Neural progenitor cell (in vitro differentiated cells): ENCODE measurements around the gene CLSTN2. TPM values are rescaled to one million over a fixed set of nuclear protein-coding genes. Genes with fewer than 3 reads are reported as not detected.

Experiments
- DNase-seq: peaks from one replicate; pipeline ENCODE4 v3.0.0-alpha.2; 2016; ENCODE audit warnings: low spot score
- H2AFZ ChIP-seq: fragments of 200-600 bp; sonication (generic); replicated peaks from 2 replicates; pipeline ENCODE4 v1.6.1; 2016; ENCODE audit warnings: antibody characterized with exemption
- H3F3A ChIP-seq: fragments of 200-600 bp; sonication (generic); 2 replicates; pipeline ENCODE4 v1.6.1; 2016; ENCODE audit warnings: antibody characterized with exemption, low read depth
- H3K27ac ChIP-seq: fragments of 200-600 bp; sonication (generic); 2 replicates; pipeline ENCODE4 v1.5.1; 2016; ENCODE audit warnings: mild to moderate bottlenecking
- H3K27me3 ChIP-seq: fragments of 200-600 bp; sonication (generic); 2 replicates; pipeline ENCODE4 v1.6.1; 2016; ENCODE audit warnings: mild to moderate bottlenecking, moderate library complexity
- H3K36me3 ChIP-seq: fragments of 200-600 bp; sonication (generic); 2 replicates; pipeline ENCODE4 v1.5.1; 2016
- H3K4me1 ChIP-seq: fragments of 200-600 bp; sonication (generic); 2 replicates; pipeline ENCODE4 v1.6.1; 2016; ENCODE audit warnings: mixed run types
- H3K4me2 ChIP-seq: fragments of 200-600 bp; sonication (generic); 2 replicates; pipeline ENCODE4 v1.6.1; 2016
- H3K4me3 ChIP-seq: fragments of 200-600 bp; sonication (generic); 2 replicates; pipeline ENCODE4 v1.5.1; 2016
- H3K79me2 ChIP-seq: fragments of 200-600 bp; sonication (generic); 2 replicates; pipeline ENCODE4 v1.6.1; 2016; ENCODE audit warnings: low read depth
- H3K9ac ChIP-seq: fragments of 200-600 bp; sonication (generic); 2 replicates; pipeline ENCODE4 v1.6.1; 2016
- H3K9me3 ChIP-seq: fragments of 200-600 bp; sonication (generic); 2 replicates; pipeline ENCODE4 v1.5.1; 2016; ENCODE audit warnings: low read depth
- H4K20me1 ChIP-seq: fragments of 200-600 bp; sonication (generic); 2 replicates; pipeline ENCODE4 v1.6.1; 2016; ENCODE audit warnings: low read depth
- H3K27ac Mint-ChIP-seq: 3 replicates; pipeline ENCODE4 v1.8.0; 2021; ENCODE audit warnings: mixed read lengths
- H3K27me3 Mint-ChIP-seq: 2 replicates; pipeline ENCODE4 v1.8.0; 2022; ENCODE audit warnings: low read depth, mild to moderate bottlenecking, inconsistent platforms, moderate library complexity, mixed read lengths; ENCODE audit not compliant: insufficient read depth
- H3K36me3 Mint-ChIP-seq: 3 replicates; pipeline ENCODE4 v1.8.0; 2021; ENCODE audit warnings: mixed read lengths
- H3K4me1 Mint-ChIP-seq: 3 replicates; pipeline ENCODE4 v1.8.0; 2021; ENCODE audit warnings: mixed read lengths
- H3K4me3 Mint-ChIP-seq: 3 replicates; pipeline ENCODE4 v1.8.0; 2021; ENCODE audit warnings: mild to moderate bottlenecking, moderate library complexity, mixed read lengths
- H3K9me3 Mint-ChIP-seq: 3 replicates; pipeline ENCODE4 v1.8.0; 2020; ENCODE audit warnings: mixed read lengths
- EZH2 ChIP-seq: fragments of 200-600 bp; sonication (generic); IDR thresholded peaks from 2 replicates; pipeline ENCODE4 v1.6.1; 2017; ENCODE audit warnings: antibody characterized with exemption, mild to moderate bottlenecking, moderate library complexity
- EZH2phosphoT487 ChIP-seq: fragments of 200-600 bp; sonication (generic); IDR thresholded peaks from 2 replicates; pipeline ENCODE4 v1.6.1; 2017; ENCODE audit warnings: antibody characterized with exemption
- total RNA-seq: library from RNA; depleted of rRNA; stranded (reverse); fragments of >200 nt; gene quantifications from 2 replicates; pipeline ENCODE4 v1.2.3, GENCODE V29; 2015; ENCODE audit warnings: low replicate concordance
- TF ChIP-seq, protein P1 (sequence below): fragments of 200-600 bp; sonication (generic); IDR thresholded peaks from 2 replicates; pipeline ENCODE4 v1.5.1; 2017; ENCODE audit warnings: antibody characterized with exemption, mild to moderate bottlenecking

Gene CLSTN2
- total RNA-seq, 1 donor from 2014 or later: 0.22 TPM

DNA sequence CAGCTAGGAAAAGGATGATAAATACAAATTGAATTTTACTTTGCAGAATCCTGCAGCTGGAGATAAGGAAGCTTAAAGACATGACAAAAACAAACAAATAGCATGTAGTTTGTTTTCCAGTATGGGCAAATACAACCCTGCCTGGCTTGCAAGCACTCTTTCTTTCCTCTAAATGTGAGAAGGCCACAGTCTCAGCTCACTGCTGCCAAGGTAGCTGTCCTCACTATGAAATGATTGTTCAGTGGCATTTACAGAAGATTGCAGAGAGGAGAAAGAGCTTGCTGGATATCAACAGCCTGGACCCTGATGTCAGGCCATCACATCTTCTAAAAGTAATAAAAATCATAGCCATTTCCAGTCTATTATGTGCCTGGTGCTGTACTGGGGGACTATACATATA, 262.0 kb downstream of the CLSTN2 start:
- Histone ChIP-seq H3K4me1 (no peaks in the 10 kb centered on the region), H2AFZ (no peak overlapping the region), H3K79me2 (no peaks in the 10 kb centered on the region), H3K27me3 (peaks cover 18% of the 10 kb centered on the region), H3K9me3 (no peaks in the 10 kb centered on the region), H3F3A (no peaks in the 10 kb centered on the region), H4K20me1 (no peaks in the 10 kb centered on the region), H3K9ac (no peak overlapping the region), H3K27ac (no peak overlapping the region), H3K4me2 (no peak overlapping the region), H3K4me3 (no peak overlapping the region), H3K36me3 (no peaks in the 10 kb centered on the region)
- TF ChIP-seq, protein P1, sequence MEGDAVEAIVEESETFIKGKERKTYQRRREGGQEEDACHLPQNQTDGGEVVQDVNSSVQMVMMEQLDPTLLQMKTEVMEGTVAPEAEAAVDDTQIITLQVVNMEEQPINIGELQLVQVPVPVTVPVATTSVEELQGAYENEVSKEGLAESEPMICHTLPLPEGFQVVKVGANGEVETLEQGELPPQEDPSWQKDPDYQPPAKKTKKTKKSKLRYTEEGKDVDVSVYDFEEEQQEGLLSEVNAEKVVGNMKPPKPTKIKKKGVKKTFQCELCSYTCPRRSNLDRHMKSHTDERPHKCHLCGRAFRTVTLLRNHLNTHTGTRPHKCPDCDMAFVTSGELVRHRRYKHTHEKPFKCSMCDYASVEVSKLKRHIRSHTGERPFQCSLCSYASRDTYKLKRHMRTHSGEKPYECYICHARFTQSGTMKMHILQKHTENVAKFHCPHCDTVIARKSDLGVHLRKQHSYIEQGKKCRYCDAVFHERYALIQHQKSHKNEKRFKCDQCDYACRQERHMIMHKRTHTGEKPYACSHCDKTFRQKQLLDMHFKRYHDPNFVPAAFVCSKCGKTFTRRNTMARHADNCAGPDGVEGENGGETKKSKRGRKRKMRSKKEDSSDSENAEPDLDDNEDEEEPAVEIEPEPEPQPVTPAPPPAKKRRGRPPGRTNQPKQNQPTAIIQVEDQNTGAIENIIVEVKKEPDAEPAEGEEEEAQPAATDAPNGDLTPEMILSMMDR: no peak
- TF ChIP-seq EZH2: no peak
- no peak for TF ChIP-seq EZH2phosphoT487
- H3K4me1 Mint-ChIP-seq: no peaks in the 10 kb centered on the region
- H3K27ac Mint-ChIP-seq: no peak overlapping the region
- no peaks in the 10 kb centered on the region for H3K36me3 Mint-ChIP-seq
- H3K27me3 Mint-ChIP-seq: no peaks in the 10 kb centered on the region
- peaks cover 13% of the 10 kb centered on the region for H3K9me3 Mint-ChIP-seq
- no peak for DNase-seq
- no peak overlapping the region for H3K4me3 Mint-ChIP-seq

DNA sequence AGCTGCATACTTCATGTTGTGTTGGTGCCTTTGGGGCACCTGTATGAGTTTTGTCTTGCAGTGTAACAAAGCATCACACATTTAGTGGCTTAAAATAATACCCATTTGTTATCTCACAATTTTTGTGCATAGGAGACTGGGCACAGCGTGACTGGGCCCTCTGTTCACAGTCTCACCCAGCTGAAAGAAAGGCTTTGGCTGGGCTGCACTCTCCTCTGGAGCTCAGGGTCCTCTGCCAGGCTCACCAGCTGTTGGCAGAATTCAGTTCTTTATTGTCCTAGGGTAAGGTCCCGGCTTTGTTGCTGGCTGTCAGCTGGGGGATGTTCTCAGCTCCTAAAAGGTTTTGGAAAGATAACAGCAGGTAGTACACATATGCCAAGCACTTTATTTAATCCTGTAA, 263.3 kb downstream of the CLSTN2 start:
- H3K27ac Mint-ChIP-seq: no peak overlapping the region
- Histone ChIP-seq H3K79me2 (no peaks in the 10 kb centered on the region), H3F3A (no peaks in the 10 kb centered on the region), H3K9me3 (no peaks in the 10 kb centered on the region), H3K4me2 (no peak overlapping the region), H2AFZ (no peak overlapping the region), H4K20me1 (no peaks in the 10 kb centered on the region), H3K4me3 (no peak overlapping the region), H3K9ac (no peak overlapping the region), H3K36me3 (no peaks in the 10 kb centered on the region), H3K27me3 (peaks cover 31% of the 10 kb centered on the region), H3K27ac (no peak overlapping the region), H3K4me1 (no peaks in the 10 kb centered on the region)
- no peaks in the 10 kb centered on the region for H3K36me3 Mint-ChIP-seq
- peaks cover 10% of the 10 kb centered on the region for H3K9me3 Mint-ChIP-seq
- H3K27me3 Mint-ChIP-seq: no peaks in the 10 kb centered on the region
- peaks cover 4% of the 10 kb centered on the region for H3K4me1 Mint-ChIP-seq
- no peak overlapping the region for H3K4me3 Mint-ChIP-seq
- TF ChIP-seq EZH2: no peak
- TF ChIP-seq EZH2phosphoT487: no peak
- TF ChIP-seq, protein P1: no peak
- no peak for DNase-seq

DNA sequence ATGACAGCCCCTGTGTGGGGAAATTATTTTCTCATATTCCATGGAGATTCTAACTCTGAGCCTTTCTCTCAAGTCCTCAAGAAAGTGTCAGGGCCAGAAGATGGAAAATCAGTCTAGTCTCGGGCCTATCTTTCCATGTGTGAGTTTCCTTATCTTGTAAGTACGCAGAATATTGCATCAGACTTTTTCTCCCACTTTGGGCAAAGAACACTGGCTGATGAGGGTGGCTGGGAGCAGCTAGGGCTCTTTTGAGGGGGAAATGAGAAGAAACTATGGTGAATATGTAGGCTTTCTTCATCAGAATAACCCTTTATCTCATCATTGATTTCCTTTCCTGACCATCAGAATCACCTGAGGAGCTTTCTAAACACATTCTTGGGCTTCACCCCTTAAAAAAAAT, 264.0 kb downstream of the CLSTN2 start:
- H3K4me1 Mint-ChIP-seq: peaks cover 10% of the 10 kb centered on the region
- peaks cover 3% of the 10 kb centered on the region for H3K27me3 Mint-ChIP-seq
- no peaks in the 10 kb centered on the region for H3K36me3 ChIP-seq
- H3K27me3 ChIP-seq: peaks cover 39% of the 10 kb centered on the region
- H3K4me2 ChIP-seq: no peak overlapping the region
- H3K4me1 ChIP-seq: peaks cover 5% of the 10 kb centered on the region
- H3K79me2 ChIP-seq: no peaks in the 10 kb centered on the region
- H3K27ac Mint-ChIP-seq: no peak overlapping the region
- H3K27ac ChIP-seq: no peak overlapping the region
- peaks cover 4% of the 10 kb centered on the region for H3F3A ChIP-seq
- H3K9me3 Mint-ChIP-seq: peaks cover 7% of the 10 kb centered on the region
- H3K4me3 ChIP-seq: no peak overlapping the region
- no peak for TF ChIP-seq EZH2phosphoT487
- TF ChIP-seq EZH2: no peak
- TF ChIP-seq, protein P1: no peak
- no peak overlapping the region for H3K9ac ChIP-seq
- no peaks in the 10 kb centered on the region for H3K9me3 ChIP-seq
- H3K4me3 Mint-ChIP-seq: no peak overlapping the region
- no peak overlapping the region for H2AFZ ChIP-seq
- no peaks in the 10 kb centered on the region for H3K36me3 Mint-ChIP-seq
- peaks cover 4% of the 10 kb centered on the region for H4K20me1 ChIP-seq
- DNase-seq: no peak
